Lower leg skin (tissue), 4 donors: ENCODE results near the gene ZFPM1. TPM values are rescaled to one million over a fixed set of nuclear protein-coding genes. Genes with fewer than 3 reads are reported as not detected.

Experiments
- DNase-seq, 2 donors: peaks; one replicate each; pipeline ENCODE4 v3.0.0-alpha.2; 2019; ENCODE audit warnings: low spot score in 2 of 2
- H3K4me3 ChIP-seq: fragments of 200-600 bp; sonication (generic); 2 replicates; pipeline ENCODE4 v1.5.1; 2017; ENCODE audit warnings: mild to moderate bottlenecking, low read depth; ENCODE audit not compliant: poor library complexity, severe bottlenecking
- POLR2A ChIP-seq, 2 donors: fragments of 450-650 bp; IDR thresholded peaks; one replicate each; pipeline ENCODE4 v1.6.1; 2016 to 2017; ENCODE audit warnings: antibody characterized with exemption in 2 of 2, mild to moderate bottlenecking in 1 of 2, moderate library complexity in 1 of 2
- WGBS, 2 donors: methylation state at CpG; one replicate each; pipeline ENCODE4 v1.1.5; 2018; 5-methylcytosine and 5-hydroxymethylcytosine counted together
- intact Hi-C: fragments of 100-400 bp; cut with DNase I; formaldehyde crosslinking; loops from one replicate; pipeline ENCODE4 v1.15.0; 2023; ENCODE audit warnings: low total_unique reads
- total RNA-seq, 4 donors: library from RNA; depleted of rRNA; stranded (reverse); fragments of >200 nt; gene quantifications; one replicate each; pipeline ENCODE4 v1.1.0, GENCODE V29; 2016
- TF ChIP-seq, protein P1 (sequence below), 3 donors: fragments of 450-650 bp; IDR thresholded peaks; one replicate each; pipeline ENCODE4 v1.5.1; 2016; ENCODE audit warnings: antibody characterized with exemption in 3 of 3, mild to moderate bottlenecking in 3 of 3, moderate library complexity in 2 of 3

ZFPM1 gene
- total RNA-seq, 4 donors from 2014 or later = 2.0 to 4.0 (median 3.1) TPM

DNA sequence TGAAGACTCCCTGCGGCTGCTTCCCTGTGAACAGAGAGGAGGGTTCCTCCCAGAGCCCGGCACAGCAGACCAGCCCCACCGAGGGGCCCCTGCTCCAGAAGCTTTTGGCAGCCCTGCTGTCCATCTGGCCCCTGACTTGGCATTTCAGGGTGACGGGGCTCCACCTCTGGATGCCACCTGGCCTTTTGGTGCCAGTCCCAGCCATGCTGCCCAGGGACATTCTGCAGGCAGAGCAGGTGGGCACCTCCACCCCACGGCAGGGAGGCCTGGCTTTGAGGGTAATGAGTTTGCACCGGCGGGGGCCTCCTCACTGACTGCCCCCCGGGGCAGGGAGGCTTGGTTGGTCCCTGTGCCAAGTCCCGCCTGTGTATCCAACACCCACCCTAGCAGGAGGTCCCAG, 20.3 kb upstream of the ZFPM1 start:
- TF ChIP-seq, protein P1, sequence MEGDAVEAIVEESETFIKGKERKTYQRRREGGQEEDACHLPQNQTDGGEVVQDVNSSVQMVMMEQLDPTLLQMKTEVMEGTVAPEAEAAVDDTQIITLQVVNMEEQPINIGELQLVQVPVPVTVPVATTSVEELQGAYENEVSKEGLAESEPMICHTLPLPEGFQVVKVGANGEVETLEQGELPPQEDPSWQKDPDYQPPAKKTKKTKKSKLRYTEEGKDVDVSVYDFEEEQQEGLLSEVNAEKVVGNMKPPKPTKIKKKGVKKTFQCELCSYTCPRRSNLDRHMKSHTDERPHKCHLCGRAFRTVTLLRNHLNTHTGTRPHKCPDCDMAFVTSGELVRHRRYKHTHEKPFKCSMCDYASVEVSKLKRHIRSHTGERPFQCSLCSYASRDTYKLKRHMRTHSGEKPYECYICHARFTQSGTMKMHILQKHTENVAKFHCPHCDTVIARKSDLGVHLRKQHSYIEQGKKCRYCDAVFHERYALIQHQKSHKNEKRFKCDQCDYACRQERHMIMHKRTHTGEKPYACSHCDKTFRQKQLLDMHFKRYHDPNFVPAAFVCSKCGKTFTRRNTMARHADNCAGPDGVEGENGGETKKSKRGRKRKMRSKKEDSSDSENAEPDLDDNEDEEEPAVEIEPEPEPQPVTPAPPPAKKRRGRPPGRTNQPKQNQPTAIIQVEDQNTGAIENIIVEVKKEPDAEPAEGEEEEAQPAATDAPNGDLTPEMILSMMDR (IDR thresholded peaks at IDR 0.05) = no peak
- no peak for TF ChIP-seq POLR2A (IDR thresholded peaks at IDR 0.05)
- no peak overlapping the region for H3K4me3 ChIP-seq
- no peak for DNase-seq
- intact Hi-C loops = no loop called here
- 65 to 68% methylated on average over 8 to 9 of the region's 9 CpGs for WGBS, 2 donors

GRCh38 chr16:88433632-88434352, 19.3 kb upstream of the ZFPM1 start:
- no peak for TF ChIP-seq POLR2A (IDR thresholded peaks at IDR 0.05)
- TF ChIP-seq, protein P1 (IDR thresholded peaks at IDR 0.05) = no peak
- WGBS, 2 donors = 75 to 84% methylated on average over 16 to 25 of the region's 25 CpGs
- H3K4me3 ChIP-seq = no peak overlapping the region
- intact Hi-C loops = no loop called here
- DNase-seq = no peak

DNA sequence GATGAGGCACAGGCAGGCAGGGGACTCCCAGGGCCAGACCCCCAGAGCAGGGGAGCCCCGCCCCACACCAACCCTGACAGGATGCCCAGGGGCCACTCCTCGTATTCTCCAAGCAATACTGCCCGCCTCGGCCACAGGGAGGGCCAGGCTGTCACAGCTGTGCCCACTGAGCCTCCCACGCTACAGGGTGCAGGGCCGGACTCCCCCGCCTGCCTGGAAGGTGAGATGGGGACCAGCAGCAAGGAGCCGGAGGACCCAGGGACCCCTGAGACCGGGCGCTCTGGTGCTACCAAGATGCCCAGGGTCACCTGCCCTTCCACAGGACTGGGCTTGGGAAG, 18.8 kb upstream of the ZFPM1 start:
- DNase-seq = no peak
- H3K4me3 ChIP-seq = no peak overlapping the region
- TF ChIP-seq, protein P1 (IDR thresholded peaks at IDR 0.05) = no peak
- no peak for TF ChIP-seq POLR2A (IDR thresholded peaks at IDR 0.05)
- WGBS, 2 donors = 91 to 98% methylated on average over 5 to 8 of the region's 10 CpGs
- intact Hi-C loops = no loop called here

- WGBS, 2 donors = 75 to 84% methylated on average over 10 to 11 of the region's 18 CpGs
- H3K4me3 ChIP-seq = no peak overlapping the region
- DNase-seq = no peak
- no peak for TF ChIP-seq POLR2A (IDR thresholded peaks at IDR 0.05)
- TF ChIP-seq, protein P1 (IDR thresholded peaks at IDR 0.05) = no peak
- intact Hi-C loops = loop anchor here (5.0 kb wide), 1 partner anchor 237 kb away; no protein-coding TSS in a partner anchor
Observed at GRCh38 chr16:88434746-88435145, 18.3 kb upstream of the ZFPM1 start.

DNA sequence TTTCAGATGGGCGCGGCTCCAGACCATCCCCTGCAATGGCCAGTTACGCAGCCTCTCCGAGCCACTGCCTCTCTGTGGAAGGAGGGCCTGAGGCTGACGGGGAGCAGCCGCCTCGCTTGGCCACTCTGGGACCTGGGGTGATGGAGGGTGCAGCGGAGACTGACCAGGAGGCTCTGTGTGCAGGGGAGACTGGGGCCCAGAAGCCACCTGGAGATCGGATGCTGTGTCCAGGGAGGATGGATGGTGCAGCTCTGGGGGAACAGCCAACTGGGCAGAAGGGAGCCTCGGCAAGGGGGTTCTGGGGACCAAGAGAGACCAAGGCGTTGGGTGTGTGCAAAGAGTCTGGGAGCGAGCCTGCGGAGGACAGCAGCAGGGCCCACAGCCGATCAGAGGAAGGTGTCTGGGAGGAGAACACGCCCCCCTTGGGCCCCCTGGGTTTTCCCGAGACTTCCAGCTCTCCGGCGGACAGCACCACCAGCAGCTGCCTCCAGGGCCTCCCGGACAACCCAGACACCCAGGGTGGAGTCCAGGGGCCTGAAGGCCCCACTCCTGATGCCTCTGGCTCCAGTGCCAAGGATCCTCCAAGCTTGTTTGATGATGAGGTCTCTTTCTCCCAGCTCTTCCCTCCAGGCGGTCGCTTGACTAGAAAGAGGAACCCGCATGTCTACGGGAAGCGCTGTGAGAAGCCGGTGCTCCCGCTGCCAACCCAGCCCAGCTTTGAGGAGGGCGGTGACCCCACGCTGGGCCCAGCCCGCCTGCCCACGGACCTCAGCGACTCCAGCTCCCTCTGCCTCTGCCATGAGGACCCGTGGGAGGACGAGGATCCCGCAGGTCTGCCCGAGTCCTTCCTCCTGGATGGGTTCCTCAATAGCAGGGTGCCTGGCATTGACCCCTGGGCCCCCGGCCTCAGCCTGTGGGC, 17.4 kb upstream of the ZFPM1 start:
- 79 to 86% methylated on average over 28 to 36 of the region's 36 CpGs for WGBS, 2 donors
- H3K4me3 ChIP-seq = no peak overlapping the region
- no peak for DNase-seq
- TF ChIP-seq POLR2A (IDR thresholded peaks at IDR 0.05) = no peak
- TF ChIP-seq, protein P1 (IDR thresholded peaks at IDR 0.05) = no peak
- intact Hi-C loops = loop anchor here (5.0 kb wide), 1 partner anchor 238 kb away; no protein-coding TSS in a partner anchor
